Midbrain (tissue), 1 donor: ENCODE data around the gene AAK1.
A peak's percentile ranks its signal among the peaks of the same experiment; 100 is the strongest.
"Not testable (repeated sequence)": the region's sequence is repeated elsewhere in the genome, so short reads cannot be mapped to it uniquely, and the experiment has no call there.

Source experiments
- DNase-seq: peaks from one replicate; lab custom pipeline; 2025; lab: John Stamatoyannopoulos, UW

Gene AAK1

DNA sequence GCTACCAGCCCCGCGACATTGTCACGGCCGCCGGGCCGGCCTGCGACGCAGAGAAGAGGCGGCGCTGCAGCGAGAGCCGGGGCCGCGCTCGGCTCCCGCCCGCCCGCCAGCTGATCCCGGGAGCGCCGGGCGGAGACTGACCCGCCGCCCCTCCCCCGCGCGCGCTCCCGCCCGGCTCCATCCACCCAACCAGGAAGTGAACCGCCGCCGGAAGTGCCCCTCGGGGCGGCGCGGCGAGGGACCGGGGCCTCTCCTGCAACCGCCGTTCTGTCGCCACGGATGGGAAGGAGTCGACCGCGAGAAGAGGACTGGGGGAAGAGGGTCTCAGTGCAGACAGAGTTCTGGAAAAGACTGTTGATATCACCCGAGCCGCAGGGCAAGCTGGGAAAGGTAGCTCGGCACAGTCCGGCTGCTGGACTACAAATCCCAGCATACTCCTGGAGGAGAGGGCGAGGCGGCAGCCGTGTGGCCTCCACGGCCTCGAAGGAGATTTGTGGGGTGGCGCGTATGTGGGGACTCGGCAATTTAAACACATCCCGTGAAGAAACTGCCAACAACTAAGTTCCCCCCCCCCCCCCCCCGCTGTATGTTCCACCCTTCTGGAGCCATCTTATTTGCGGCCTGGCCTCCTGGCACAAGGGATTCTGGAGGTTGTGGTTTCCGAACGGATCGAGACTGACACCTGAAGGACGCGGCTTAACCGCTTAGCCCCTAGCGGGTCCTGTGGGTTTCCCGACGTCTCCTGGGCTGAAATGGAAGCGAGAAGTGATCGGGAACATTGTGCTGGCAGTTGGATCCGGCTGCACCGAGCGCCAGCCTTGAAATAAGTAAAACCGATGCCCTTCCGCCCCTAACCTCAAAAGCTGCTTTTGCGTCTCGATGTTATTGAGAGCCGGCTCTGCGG, at the start of gene AAK1:
Gene AAK1, minus strand, starts transcription at position 138 of the 904 bp plus-strand sequence. CDS start 699 bp downstream, outside the sequence.
- DNase-seq = peak; percentile 94

DNA sequence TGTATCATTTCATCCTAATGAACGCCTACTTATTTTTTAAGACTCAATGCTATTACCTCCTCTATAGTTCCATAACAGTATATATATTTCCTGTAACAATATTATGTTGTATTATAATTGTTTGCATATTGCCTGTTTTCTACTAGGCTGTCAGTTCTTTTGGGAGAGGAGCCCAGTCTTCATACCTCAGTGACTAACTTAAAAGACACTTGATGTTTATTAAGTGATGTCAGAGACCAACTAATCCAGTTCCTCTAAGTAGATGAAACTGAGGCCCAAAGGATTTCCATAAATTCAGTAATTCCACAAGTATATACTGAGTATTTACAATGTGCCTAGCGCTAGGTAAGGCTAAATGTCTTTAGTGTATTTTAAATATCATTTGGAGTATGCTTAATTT, 48.9 kb upstream of the AAK1 start:
- DNase-seq = no peak

DNA sequence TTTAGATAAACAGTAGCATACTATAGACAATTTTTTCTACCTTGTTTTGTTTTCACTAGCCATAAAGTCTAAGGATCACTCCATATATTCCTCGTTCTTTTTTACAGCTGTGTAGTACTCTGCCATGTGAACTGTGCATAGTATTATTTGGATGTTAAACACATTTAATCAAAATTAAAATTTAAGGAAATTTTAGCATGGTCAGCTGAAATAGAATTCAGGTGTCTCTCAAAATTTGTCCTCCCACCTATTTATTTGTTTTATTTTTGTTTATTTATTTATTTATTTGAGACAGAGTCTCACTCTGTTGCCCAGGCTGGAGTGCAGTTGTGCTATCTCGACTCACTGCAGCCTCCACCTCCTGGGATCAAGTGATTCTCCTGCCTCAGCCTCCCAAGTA, 46.4 kb upstream of the AAK1 start:
- DNase-seq = no peak

DNA sequence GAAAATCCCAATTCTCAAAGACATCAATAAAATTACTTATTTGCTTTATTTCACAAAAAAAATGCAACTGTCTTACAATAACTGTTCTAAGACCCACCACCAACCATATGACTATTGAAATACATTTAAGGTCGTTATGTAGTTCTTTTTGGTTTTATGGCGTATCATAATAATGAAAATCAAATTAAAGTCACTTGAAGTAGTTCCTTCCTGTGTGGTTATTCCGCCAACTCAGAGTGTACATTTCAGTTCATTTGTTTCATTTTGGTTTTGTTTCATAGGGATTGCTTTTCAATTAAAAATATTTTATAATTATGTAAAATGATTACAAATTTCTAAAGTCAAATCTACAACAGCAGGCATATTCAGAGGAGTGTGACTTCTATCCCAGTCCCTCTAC, 45.9 kb upstream of the AAK1 start:
- DNase-seq = no peak

DNA sequence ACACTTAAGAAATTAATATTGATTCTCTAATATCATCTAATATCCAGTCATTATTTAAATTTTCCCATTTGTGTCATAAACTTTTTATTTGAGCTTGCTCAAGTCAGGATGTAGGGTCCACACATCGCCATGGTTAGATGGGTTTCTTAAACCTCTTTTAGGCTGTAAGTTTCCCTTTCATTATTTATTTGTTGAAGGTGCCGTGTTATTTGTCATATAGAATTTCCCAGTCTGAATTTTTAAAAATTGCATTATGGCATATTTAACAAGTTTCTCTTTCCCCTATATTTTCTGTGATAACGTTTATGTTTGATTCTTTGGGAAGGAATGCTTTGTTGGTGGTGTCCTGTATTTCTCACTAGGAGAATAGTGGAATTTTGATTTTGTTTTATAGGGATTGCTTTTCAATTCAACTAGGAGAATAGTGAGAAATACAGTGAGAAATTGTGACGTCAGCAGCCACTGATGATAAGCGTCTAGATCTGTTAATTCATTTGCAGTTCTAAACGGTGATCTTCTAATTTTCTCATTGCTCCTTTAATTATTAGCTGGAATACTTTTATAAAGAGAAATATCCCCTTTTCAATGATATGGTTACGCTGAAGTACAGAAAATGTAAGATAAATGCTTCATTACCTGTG, 44.6 kb upstream of the AAK1 start:
- no peak for DNase-seq

DNA sequence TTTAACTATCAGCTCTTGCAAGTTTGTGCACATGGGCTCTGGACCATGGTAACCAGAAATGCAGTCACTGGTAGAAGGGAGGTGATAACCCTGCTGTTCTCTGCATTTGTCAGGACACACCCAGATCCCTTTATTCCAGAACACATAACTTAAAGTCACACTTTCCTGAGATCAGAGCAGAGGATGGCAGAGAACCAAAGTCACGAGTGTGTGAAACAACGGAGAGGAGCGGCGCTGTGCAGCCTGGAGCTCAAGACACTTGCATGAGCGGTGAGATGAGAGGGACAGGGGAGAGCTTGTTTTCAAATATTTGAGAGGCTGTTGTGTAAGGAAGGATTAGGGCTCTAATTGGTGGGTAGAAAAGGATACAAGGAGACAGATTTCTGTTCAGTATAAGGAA, 43.3 kb upstream of the AAK1 start:
- no peak for DNase-seq

- no peak for DNase-seq
Measured at GRCh38 chr2:69685321-69686048, 41.9 kb upstream of the AAK1 start.

GRCh38 chr2:69683170-69683971, 39.8 kb upstream of the AAK1 start:
- no peak for DNase-seq

- DNase-seq = no peak
Measured at GRCh38 chr2:69682525-69682924, 39.0 kb upstream of the AAK1 start.

DNA sequence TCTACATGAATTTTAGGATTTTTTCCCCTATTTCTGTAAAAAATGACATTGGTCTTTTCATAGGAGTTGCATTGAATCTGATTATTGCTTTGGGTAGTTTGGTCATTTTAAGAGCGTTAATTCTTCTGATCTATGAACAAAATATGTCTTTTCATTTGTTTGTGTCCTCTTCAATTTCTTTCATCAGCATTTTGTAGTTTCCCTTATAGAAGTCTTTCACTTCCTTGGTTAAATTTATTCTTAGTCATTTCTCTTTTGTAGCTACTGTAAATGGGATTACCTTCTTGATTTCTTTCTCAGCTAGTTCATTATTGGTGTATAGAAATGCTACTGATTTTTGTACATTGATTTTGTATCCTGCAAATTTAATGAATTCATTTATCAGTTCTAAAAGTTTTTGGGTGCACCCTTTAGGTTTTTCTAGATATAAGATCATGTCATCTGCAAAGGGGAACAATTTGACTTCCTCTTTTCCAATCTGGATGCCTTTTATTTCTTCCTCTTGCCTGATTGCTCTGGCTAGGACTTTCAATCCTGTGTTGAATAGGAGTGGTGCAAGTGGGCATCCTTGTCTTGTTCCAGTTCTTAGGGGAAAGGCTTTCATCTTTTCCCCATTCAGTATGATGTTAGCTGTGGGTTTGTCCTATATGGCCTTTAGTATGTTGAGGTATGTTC, 36.6 kb upstream of the AAK1 start:
- DNase-seq = no peak

- no peak for DNase-seq
Measured at GRCh38 chr2:69677914-69678313, 34.4 kb upstream of the AAK1 start.

- no peak for DNase-seq
Measured at GRCh38 chr2:69676146-69676545, 32.6 kb upstream of the AAK1 start.

GRCh38 chr2:69674316-69674670, 30.8 kb upstream of the AAK1 start:
- DNase-seq = peak; percentile 16

- DNase-seq = not testable (repeated sequence)
Measured at GRCh38 chr2:69673098-69673497, 29.6 kb upstream of the AAK1 start.

DNA sequence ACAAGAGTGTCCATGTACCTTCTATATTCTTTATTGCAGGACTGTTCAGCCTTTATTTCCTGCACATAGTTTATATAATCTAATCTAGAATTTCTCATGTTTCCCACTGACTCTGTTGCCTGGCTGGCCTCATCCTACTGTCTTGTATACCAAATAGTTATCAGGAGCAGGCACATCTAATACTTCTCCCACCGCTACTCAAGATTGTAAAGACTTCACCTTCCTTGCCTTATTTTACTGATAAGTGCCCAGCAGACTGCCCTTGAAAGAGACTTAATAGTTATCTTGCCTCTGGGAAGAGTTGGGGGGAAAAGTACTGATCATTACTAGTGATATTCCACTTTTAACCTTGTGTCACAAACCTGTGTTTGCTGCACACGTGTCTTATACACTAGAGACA, 26.1 kb upstream of the AAK1 start:
- no peak for DNase-seq

DNA sequence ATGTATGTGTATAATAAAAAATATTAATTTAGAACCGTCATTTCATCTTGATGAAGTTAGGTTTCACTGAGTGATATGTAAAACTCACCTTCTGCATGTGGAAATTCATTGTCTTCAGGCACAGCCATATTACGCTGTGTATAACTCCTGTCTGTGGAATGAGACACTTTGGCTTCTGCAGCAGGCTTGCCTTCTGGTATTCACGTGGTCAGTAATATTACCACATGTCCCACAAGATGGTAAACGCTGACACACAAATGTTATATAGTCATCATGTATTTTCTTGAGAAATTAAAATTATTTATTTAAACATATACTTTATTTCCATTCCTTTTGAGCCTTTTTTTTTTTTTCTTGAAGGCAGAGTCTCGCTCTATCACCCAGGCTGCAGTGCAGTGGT, 25.1 kb upstream of the AAK1 start:
- no peak for DNase-seq

- DNase-seq = no peak
Measured at GRCh38 chr2:69667805-69668382, 24.4 kb upstream of the AAK1 start.

DNA sequence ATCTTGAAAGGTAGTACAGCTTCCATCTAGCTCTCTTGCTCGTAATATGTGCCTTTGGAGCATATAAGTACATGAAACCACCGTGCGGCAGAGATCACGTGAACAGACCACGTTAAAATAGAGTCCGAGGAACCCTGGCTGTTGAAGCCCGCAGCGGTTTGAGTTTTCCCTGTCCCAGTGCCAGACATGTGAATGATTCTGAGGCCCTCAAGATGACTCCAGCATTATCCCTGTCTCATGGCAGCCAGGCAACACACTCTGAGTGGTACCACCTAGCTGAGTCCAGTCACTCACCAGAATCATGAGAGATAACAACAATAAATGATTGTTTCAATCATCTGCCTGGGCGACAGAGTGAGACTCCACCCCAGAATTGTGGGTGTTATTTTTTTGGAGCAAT, 21.6 kb upstream of the AAK1 start:
- DNase-seq = no peak

DNA sequence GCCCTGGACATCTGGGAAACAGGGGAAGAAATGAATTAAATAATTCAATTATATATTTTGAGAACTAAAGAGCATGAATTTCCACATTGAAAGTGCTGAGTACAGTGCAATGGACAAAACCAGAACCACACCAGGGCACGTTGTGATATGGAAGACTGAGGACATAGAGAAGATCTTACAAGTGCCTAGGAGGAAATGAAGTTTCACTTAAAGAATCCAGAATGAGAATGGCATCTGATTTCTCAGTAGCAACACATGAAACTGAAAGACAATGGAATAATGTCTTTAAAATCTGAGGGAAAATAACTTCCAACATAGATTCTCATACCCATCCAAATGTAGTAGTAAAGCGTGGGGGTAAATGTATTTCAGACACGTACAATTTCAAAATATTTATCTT, 20.3 kb upstream of the AAK1 start:
- DNase-seq = no peak

- DNase-seq = not testable (repeated sequence)
Measured at GRCh38 chr2:69662547-69662946, 19.0 kb upstream of the AAK1 start.

DNA sequence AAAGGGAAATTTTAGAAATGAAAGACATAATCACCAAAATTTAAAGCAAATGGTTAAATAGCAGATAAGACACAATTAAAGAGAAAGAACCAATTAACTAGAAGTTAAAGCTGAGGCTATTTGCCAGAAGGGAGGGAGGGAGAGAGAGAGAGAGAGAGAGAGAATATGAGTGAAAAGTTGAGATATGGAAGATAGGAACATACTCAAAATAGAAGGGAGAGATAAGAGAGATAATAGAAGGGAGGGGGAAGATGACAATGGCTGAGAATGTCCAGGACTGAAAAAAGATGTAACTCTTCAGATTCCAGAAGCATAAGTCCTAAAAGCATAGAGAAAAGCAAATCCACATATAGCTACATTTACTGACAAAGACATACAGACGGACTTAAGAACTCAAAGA, 17.1 kb upstream of the AAK1 start:
- no peak for DNase-seq
